Stimulated activated CD8-positive, alpha-beta memory T cell treated with anti-CD3 and anti-CD28 coated beads, Interleukin-4, amount 100 ng/mL, for 1 hour (primary cell): Measurements from ENCODE around the gene GLRA3.

Experiments
- DNase-seq, 2 donors: peaks; one replicate each; pipeline ENCODE4 v3.0.0-alpha.2; 2020; ENCODE audit warnings: low read depth in 2 of 2, low spot score in 1 of 2

Gene GLRA3

DNA sequence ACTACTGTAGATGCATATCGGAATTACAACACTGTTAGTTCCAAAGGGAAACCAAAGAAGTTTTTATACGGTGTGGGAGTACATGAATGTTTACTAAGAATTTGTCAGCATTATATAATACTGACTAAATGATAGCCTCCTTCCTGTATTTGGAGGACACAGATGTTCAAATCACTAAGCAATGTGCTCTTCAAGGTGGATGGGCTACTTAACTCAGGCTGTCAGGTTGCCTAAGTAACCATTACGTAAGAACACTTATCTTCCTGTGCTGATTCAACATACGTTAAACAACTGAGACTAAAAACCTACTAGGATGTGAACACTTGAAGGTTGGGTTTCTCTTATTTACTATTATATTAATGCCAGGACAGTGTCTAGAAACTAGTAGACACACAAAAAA, 224.8 kb downstream of the GLRA3 start:
- no peak for DNase-seq

- DNase-seq, result no peak
Observed at GRCh38 chr4:174600391-174600790, 228.7 kb downstream of the GLRA3 start.

GRCh38 chr4:174598800-174599199, 230.2 kb downstream of the GLRA3 start:
- no peak for DNase-seq

DNA sequence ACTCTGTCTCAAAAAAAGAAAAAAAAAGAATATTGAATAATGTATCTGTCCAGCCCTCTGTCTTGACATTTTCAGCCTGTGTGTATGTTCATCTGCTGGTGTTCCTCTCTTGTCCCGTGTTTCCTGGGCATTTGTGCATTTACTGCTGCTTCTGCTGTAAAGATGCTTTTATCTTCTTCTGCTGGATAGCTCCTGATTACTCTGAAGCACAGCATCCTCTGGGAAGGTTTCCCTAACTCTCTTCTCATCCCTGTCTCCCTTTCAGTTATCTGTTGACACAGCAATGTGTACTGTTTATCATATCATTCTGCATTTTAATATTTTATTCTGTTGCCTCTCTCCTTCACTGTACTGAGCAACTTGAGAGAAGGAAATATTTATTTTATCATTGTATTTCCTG, 232.5 kb downstream of the GLRA3 start:
- no peak for DNase-seq

DNA sequence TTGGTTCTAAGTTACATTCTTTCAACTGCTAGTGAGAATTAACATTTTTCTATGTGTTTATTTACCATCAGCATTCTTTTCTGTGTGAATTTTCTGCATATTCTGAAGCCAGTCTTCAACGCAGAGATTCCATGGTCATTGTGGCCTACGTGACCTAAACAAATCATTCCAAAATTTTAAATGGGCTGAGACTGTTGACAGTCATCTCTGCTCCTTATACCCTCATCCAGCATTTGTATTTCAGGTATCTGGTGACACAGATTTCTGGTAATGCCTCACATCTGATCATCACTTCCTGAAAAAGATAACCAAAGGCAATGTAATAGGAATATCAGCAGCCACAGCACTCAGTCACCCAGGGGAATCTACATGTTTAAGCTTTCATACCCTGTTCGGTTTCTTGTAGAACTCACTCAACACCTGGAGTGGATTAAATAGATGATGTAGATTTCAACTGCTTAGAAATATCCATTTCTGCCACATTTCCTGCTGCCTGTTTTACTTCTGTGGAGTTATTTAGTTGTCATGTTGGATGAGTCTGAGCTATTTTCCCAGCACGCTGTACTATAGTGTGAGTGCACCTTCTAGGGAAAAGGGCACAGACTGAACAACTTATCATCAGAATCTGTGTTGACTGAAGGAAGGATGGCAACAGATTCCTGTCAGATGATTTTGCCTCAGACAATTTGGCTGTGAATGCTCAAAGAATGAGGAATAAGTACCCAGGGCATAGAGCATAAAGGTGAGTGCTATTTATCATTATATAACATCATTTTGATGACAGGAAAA, 233.7 kb downstream of the GLRA3 start:
- no peak for DNase-seq

GRCh38 chr4:174593701-174594100, 235.3 kb downstream of the GLRA3 start:
- no peak for DNase-seq

DNA sequence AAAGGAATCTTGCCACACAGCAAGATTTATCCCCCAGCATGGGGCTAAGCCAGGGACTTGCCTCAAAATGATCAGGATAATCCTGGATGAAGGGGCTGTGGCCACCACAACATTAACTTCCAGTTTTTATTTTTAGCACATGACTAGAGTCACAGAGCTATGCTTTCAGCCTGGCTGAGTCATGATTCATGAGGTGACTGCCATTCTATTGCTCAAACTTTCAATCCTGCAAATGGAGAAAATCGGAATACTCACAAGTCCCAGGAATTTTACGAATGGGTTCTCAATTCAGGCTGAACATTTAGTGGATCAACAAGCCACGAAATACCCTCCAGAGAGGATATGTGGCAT, 236.1 kb downstream of the GLRA3 start:
- DNase-seq, result no peak

DNA sequence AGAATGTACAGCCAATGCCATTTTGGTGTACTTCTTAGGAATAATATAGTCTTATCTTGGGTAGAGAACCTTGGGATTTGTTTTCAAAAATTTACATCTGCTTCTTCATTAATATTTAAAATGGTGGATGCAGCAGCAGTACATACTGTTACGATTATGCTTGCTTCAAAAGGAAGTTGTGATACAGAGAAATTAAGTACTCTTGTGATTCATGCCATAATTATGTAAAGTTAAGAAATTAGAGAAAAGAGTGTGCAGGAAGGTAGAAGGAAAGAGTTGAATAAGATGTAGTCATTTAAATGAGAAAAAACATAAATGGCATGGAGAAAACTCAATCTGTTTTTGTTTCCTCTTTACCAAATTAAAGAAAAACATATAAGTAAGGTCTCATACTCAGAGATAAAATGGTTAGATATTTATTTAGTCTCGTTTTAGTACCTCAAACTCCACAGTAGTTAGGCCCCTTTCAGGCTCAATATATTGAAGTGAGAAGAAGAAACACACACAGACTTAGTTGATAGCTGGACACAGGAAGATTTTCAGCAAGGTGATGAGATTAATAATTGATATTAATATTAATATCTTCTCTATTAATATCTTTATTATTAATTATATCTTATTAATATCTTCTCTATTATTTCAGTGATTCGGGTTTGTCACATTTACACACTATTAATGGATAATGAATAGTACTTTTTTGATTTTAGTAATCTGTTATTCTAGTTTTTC, 236.6 kb downstream of the GLRA3 start:
- DNase-seq, result no peak

GRCh38 chr4:174591243-174592021, 237.6 kb downstream of the GLRA3 start:
- DNase-seq, result no peak

GRCh38 chr4:174590336-174590735, 238.7 kb downstream of the GLRA3 start:
- DNase-seq, result no peak
